Activated CD8-positive, alpha-beta memory T cell treated with anti-CD3 and anti-CD28 coated beads for 1 hour (primary cell): Measurements from ENCODE around the gene CCT6A.
A peak's percentile ranks its signal among the peaks of the same experiment; 100 is the strongest.
"Not testable (repeated sequence)": the region's sequence is repeated elsewhere in the genome, so short reads cannot be mapped to it uniquely, and the experiment has no call there.

Experiments
- DNase-seq, 2 donors: peaks; one replicate each; pipeline ENCODE4 v3.0.0-alpha.2; 2020; ENCODE audit warnings: low read depth in 1 of 2; ENCODE audit errors: extremely low read depth in 1 of 2

Gene CCT6A

DNA sequence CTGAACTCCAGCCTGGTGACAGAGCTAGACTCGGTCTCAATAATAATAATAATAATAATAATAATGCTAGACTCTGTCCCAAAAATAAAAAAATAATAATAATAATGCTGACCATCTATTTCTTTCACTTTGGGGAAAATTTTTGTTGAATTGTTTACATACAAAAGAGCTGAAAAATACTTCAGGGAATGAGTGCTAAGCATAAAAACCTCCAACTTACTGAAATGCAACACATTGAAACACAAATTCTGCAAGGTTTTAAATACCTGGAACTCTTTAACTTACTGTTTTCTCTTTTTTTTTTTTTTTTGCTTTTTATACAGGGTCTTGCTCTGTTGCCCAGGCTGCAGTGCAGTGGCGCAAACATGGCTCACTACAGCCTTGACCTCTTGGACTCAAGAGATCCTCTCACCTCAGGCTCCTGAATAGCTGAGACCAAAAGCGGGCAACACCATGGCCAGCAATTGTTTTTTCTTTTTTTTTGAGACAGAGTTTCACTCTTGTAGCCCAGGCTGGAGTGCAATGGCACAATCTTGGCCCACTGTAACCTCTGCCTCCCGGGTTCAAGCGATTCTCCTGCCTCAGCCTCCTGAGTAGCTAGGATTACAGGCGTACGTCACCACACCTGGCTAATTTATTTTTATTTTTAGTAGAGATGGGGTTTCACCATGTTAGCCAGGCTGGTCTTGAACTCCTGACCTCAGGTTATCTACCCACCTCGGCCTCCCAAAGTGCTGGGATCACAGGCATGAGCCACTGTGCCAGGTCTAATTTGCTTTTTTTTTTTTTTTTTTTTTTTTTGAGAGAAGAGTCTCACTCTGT lies 46.8 kb downstream of the CCT6A start:
- DNase-seq: not testable (repeated sequence)

DNA sequence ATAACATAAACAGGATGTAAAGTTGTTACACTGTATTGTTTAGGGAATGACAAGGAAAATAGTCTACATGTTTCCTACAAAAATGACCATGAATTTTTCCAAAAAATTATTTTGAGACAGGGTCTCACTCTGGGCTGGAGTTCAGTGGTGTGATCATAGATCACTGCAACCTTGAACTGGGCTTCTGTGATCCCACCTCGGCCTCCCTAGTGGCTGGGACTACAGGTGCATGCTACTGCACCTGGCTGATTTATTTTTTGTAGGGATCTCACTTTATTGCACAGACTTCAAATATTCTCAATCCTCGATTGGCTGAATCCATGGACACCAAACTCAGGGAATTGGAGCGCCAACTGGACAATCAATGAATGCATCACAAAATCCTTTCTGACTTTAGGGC lies 48.1 kb downstream of the CCT6A start:
- DNase-seq: no peak

GRCh38 chr7:56104138-56104537 lies 52.6 kb downstream of the CCT6A start:
- not testable (repeated sequence) for DNase-seq

DNA sequence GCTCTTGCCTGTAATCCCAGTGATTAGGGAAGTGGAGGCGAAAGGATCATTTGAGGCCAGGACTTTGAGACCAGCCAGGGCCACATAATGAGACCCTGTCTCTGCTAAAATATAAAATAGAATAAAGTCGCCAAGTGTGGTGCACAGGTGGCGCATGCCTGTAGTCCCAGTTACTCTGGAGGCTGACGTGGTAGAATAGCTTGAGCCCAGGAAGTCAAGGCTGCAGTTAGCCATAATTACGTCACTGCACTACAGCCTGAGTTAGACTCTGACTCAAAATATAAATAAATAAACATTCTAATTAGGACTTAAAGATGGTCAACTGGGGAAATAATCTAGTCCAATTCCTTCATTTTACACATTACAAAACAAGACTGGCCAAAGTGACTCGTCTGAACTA lies 53.9 kb downstream of the CCT6A start:
- no peak for DNase-seq

GRCh38 chr7:56106108-56107073 lies 54.8 kb downstream of the CCT6A start, which contains the start of gene CHCHD2:
Gene CHCHD2 (minus strand): TSS chr7:56106476. CDS start chr7:56106413, 63 bp downstream.
- DNase-seq: peak; percentile 74 to 82

- DNase-seq: no peak
Measured at GRCh38 chr7:56107954-56108258, 56.3 kb downstream of the CCT6A start.

DNA sequence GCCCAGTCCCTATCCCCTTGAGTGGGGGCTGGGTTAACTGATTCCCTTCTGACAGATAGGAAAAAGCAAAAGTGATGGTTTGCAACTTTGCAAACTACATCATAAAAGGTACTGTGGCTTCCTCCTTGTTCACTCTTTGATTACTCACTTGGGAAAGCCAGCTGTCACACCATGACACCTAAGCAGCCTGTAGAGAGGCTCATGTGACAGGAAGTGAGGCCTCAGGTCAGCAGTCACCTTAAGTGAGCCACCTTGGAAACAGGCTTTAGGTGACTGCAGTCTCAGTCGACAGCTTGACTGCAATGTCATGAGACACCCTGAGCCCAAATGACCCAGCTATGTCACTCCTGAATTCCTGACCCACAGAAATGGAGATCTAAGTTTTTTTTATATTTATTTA lies 59.0 kb downstream of the CCT6A start:
- DNase-seq: no peak

DNA sequence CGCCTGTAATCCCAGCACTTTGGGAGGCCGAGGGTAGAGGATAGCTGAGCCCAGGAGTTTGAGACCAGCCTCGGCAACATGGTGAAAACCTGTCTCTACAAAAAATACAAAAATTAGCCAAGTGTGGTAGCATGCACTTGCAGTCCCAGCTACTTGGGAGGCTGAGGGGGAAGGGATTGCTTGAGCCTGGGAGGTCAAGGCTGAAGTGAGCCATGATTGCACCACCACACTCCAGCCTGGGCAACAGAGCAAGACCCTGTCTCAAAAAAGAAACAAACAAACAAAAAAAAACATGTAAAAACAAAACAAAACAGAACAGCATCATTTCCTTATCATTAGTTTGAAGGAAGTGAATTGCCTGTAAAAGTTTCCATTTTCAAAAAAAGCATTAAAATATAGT lies 60.7 kb downstream of the CCT6A start:
- DNase-seq: not testable (repeated sequence)
